Esophagus (tissue), 2 donors: ENCODE data around the gene ORMDL3. TPM values are rescaled to one million over a fixed set of nuclear protein-coding genes. Genes with fewer than 3 reads are reported as not detected.

Experiments
- H3K27ac ChIP-seq, 2 donors: one replicate each; pipeline ENCODE4 v1.5.1; 2013; ENCODE audit warnings: low read depth in 2 of 2, mild to moderate bottlenecking in 2 of 2, inconsistent platforms in 1 of 2, low read length in 1 of 2, moderate library complexity in 1 of 2
- H3K27me3 ChIP-seq, 2 donors: one replicate each; pipeline ENCODE4 v1.6.1; 2013; ENCODE audit warnings: low read length in 2 of 2, control low read depth in 1 of 2, mild to moderate bottlenecking in 1 of 2; ENCODE audit not compliant: insufficient read depth in 2 of 2, control insufficient read depth in 1 of 2
- H3K36me3 ChIP-seq, 2 donors: one replicate each; pipeline ENCODE4 v1.6.1; 2013; ENCODE audit warnings: low read length in 1 of 2; ENCODE audit not compliant: control insufficient read depth in 2 of 2, insufficient read depth in 2 of 2
- H3K4me1 ChIP-seq, 2 donors: one replicate each; pipeline ENCODE4 v1.6.1; 2013; ENCODE audit warnings: low read length in 1 of 2; ENCODE audit not compliant: control insufficient read depth in 2 of 2, insufficient read depth in 2 of 2
- H3K4me3 ChIP-seq, 2 donors: one replicate each; pipeline ENCODE4 v1.5.1; 2013; ENCODE audit warnings: low read length in 2 of 2, mild to moderate bottlenecking in 2 of 2, low read depth in 1 of 2, moderate library complexity in 1 of 2
- H3K9me3 ChIP-seq, 2 donors: one replicate each; pipeline ENCODE4 v1.6.1; 2013; ENCODE audit warnings: mild to moderate bottlenecking in 2 of 2, low read depth in 1 of 2, low read length in 1 of 2, moderate library complexity in 1 of 2; ENCODE audit not compliant: control insufficient read depth in 2 of 2, insufficient read depth in 1 of 2
- WGBS, 2 donors: extraction: QIAGEN DNeasy Blood & Tissue Kit; methylation state at CpG; one replicate each; pipeline ENCODE4 v1.1.7; 2013; 5-methylcytosine and 5-hydroxymethylcytosine counted together
- polyA plus RNA-seq, 2 donors: library from polyadenylated mRNA; stranded (reverse); fragments of 200-250 nt; gene quantifications; one replicate each; pipeline ENCODE4 v1.2.3, GENCODE V29; 2013
- donor health status: healthy with polysubstance abuse.
- donor health status: Bipolar disorder and iron deficiency.

ORMDL3 gene
- polyA plus RNA-seq, 2 donors, result 21.8 to 23.0 TPM

GRCh38 chr17:39966771-39967170 is 39.4 kb upstream of the ORMDL3 start:
- no peaks in the 10 kb centered on the region for H3K9me3 ChIP-seq
- H3K4me3 ChIP-seq, result no peak overlapping the region
- WGBS, 2 donors, result 68 to 69% methylated on average over 6 of the region's 6 CpGs
- peaks cover 0 to 3% of the 10 kb centered on the region in 2 donors for H3K27me3 ChIP-seq
- no peaks in the 10 kb centered on the region for H3K36me3 ChIP-seq
- H3K27ac ChIP-seq, result no peak overlapping the region
- no peaks in the 10 kb centered on the region for H3K4me1 ChIP-seq

- peaks cover 0 to 3% of the 10 kb centered on the region in 2 donors for H3K27me3 ChIP-seq
- H3K9me3 ChIP-seq, result no peaks in the 10 kb centered on the region
- 66 to 67% methylated on average over 8 of the region's 8 CpGs for WGBS, 2 donors
- no peaks in the 10 kb centered on the region for H3K36me3 ChIP-seq
- no peaks in the 10 kb centered on the region for H3K4me1 ChIP-seq
- H3K27ac ChIP-seq, result no peak overlapping the region
- no peak overlapping the region for H3K4me3 ChIP-seq
Measured at GRCh38 chr17:39965017-39965699, 37.8 kb upstream of the ORMDL3 start.

DNA sequence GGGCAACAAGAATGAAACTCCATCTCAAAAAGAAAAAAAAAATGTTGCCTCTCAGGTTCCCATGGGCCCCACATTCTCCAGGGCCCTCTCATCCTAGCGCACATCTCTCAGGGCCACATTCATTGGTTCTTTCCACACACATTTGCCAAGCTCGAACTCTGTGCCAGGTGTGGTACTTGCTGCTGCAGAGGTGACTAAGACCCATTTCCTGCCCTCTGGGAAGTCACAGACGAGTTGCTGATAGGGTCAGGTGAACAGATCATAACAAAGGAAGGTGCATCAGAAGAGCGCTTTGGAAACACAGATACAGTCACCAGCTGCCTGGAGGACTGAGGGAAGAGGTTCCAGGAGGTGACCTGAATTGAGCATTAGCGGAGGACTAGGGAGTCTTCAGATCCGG is 36.4 kb upstream of the ORMDL3 start:
- no peaks in the 10 kb centered on the region for H3K4me1 ChIP-seq
- H3K9me3 ChIP-seq, result no peaks in the 10 kb centered on the region
- H3K36me3 ChIP-seq, result no peaks in the 10 kb centered on the region
- H3K27me3 ChIP-seq, result peaks cover 0 to 3% of the 10 kb centered on the region in 2 donors
- H3K4me3 ChIP-seq, result no peak overlapping the region
- 57 to 63% methylated on average over 6 of the region's 6 CpGs for WGBS, 2 donors
- H3K27ac ChIP-seq, result no peak overlapping the region

DNA sequence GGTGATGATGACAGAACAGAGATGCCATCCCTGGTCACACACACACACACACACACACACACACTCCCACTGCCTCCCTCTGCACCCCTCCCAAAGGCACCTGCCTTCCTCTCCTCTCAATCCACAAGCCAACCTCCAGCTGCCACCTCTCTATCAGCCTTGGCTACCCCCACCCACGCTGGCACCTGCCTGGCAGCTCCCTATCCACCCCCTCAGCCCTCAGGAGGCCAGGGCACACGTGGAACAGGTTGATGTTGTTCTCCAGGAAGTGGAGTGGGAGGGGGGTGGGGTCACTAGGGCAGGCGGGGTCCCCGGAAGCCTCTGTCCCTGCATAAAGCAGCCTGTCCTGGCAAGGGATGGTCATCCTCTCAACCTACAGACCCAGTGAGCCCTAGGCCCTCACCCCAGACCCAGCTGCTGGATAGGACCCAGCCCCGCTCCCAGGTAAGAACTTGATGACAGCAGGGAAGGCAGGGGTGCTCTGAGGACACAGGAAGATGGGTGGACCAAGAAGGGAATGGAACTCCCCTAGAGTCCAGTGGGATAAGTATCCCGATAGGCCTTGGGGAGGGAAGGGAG is 35.3 kb upstream of the ORMDL3 start, which contains the start of gene GSDMA:
Gene GSDMA (plus strand): TSS at position 363 of the 579 bp plus-strand sequence. CDS start 2,684 bp downstream, outside the sequence.
- H3K27ac ChIP-seq, result no peak within 1 kb of the TSS
- WGBS, 2 donors, result 56% methylated on average over 6 of the region's 6 CpGs

GRCh38 chr17:39960524-39961041 is 33.2 kb upstream of the ORMDL3 start:
- Histone ChIP-seq H3K4me3 (no peak overlapping the region), H3K27me3 (no peaks in the 10 kb centered on the region), H3K36me3 (no peaks in the 10 kb centered on the region), H3K4me1 (no peaks in the 10 kb centered on the region), H3K9me3 (no peaks in the 10 kb centered on the region), H3K27ac (no peak overlapping the region)
- WGBS, 2 donors, result 49 to 61% methylated on average over 8 of the region's 8 CpGs

More for the DNA sequence above, 35.3 kb upstream of the ORMDL3 start, which contains the start of gene GSDMA:
- Histone ChIP-seq H3K4me1 (no peaks in the 10 kb centered on the region), H3K9me3 (no peaks in the 10 kb centered on the region), H3K36me3 (no peaks in the 10 kb centered on the region), H3K4me3 (no peak within 1 kb of the TSS), H3K27me3 (peaks cover 0 to 3% of the 10 kb centered on the region in 2 donors)

- no peaks in the 10 kb centered on the region for H3K9me3 ChIP-seq
- peaks cover 0 to 7% of the 10 kb centered on the region in 2 donors for H3K4me1 ChIP-seq
- no peak overlapping the region for H3K27ac ChIP-seq
- no peaks in the 10 kb centered on the region for H3K36me3 ChIP-seq
- H3K4me3 ChIP-seq, result no peak overlapping the region
- 72 to 75% methylated on average over 4 of the region's 4 CpGs for WGBS, 2 donors
- H3K27me3 ChIP-seq, result no peaks in the 10 kb centered on the region
Measured at GRCh38 chr17:39955726-39956225, 28.4 kb upstream of the ORMDL3 start.

DNA sequence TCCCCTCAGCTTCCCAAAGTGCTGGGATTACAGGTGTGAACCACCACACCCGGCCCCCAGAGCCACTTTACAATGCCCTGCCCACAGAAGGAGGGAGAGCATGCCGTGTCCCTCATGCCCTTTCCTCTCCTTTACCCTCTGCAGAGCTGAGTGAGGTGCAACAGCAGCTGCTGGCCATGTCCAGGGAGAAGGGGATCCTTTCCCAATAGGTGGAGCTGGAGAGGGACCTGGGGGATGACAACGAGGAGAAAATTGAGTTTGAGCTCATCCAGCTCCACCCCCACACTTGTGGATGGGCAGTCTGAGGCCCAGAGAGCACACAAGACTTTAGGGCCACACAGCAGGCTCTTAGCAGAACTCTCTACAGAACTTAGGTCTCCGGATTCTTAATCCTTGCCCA is 27.5 kb upstream of the ORMDL3 start:
- Histone ChIP-seq H3K27me3 (no peaks in the 10 kb centered on the region), H3K4me3 (no peak overlapping the region), H3K27ac (no peak overlapping the region), H3K4me1 (peaks cover 0 to 7% of the 10 kb centered on the region in 2 donors), H3K36me3 (no peaks in the 10 kb centered on the region), H3K9me3 (no peaks in the 10 kb centered on the region)
- WGBS, 2 donors, result 50 to 64% methylated on average over 4 of the region's 4 CpGs

DNA sequence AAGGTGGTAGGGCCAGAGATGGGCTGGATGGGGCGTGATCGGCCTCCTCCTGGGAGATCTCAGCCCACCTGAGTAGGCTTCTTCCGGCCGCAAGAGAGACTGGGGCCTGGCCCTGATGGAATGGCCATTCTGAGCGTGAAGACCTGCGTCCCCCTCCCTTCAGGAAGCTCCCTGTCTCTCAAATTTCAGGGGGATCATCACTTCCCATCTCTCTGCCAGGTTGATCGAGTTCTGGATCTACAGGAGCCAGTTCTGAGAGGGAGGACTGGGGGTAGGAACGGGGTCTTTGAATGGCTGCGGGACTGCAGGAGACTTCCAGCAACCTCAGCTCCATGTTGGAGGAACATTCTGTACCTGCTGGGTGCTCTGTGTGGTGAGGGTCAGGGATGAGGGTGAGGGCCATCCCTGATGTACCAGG is 26.1 kb upstream of the ORMDL3 start:
- peak overlapping the region; percentile 31 to 35 for H3K4me3 ChIP-seq
- H3K36me3 ChIP-seq, result no peaks in the 10 kb centered on the region
- H3K27ac ChIP-seq, result peak overlapping the region; percentile 27 to 71
- H3K9me3 ChIP-seq, result no peaks in the 10 kb centered on the region
- no peaks in the 10 kb centered on the region for H3K27me3 ChIP-seq
- WGBS, 2 donors, result 35 to 45% methylated on average over 9 of the region's 9 CpGs
- H3K4me1 ChIP-seq, result peaks cover 0 to 7% of the 10 kb centered on the region in 2 donors

- no peaks in the 10 kb centered on the region for H3K27me3 ChIP-seq
- no peaks in the 10 kb centered on the region for H3K36me3 ChIP-seq
- H3K4me3 ChIP-seq, result peak overlapping the region; percentile 31 to 42
- no peaks in the 10 kb centered on the region for H3K9me3 ChIP-seq
- H3K4me1 ChIP-seq, result peaks cover 0 to 7% of the 10 kb centered on the region in 2 donors
- peak overlapping the region; percentile 64 to 71 for H3K27ac ChIP-seq
- 1 to 2% methylated on average over 30 to 55 of the region's 55 CpGs for WGBS, 2 donors
Measured at GRCh38 chr17:39952680-39953470, 25.5 kb upstream of the ORMDL3 start.
